ENCODE results near the gene IRX4.
"Not testable (repeated sequence)": the region's sequence is repeated elsewhere in the genome, so short reads cannot be mapped to it uniquely, and the experiment has no call there.

IRX4 gene

GRCh38 chr5:1877103-1878049 is 5.3 kb downstream of the IRX4 start:
- no peak for ATAC-seq

DNA sequence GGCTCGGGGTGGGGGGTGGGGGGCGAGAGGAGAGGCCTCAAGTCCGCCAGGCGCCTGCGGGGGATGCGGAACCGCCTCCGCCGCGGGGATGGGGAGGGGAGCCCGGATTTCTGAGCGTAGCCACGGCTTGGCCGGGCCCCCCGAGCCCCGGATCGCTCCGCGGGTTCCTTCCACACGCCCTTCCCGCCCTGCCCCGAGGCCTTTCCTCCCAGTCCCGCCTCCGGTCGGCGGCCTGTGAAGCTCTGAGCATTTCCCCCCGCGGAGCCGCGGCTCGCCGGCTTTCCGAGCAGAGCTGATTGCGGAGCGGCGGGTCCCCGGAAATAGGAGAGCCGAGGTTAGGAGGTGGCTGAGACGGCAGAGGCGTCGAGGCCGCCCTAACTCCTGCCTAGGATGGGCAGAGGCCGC is 6.1 kb downstream of the IRX4 start:
- no peak for ATAC-seq

- ATAC-seq: no peak
Observed at GRCh38 chr5:1875843-1876659, 6.7 kb downstream of the IRX4 start.

GRCh38 chr5:1875281-1875842 is 7.4 kb downstream of the IRX4 start:
- no peak for ATAC-seq

GRCh38 chr5:1874771-1875220 is 7.9 kb downstream of the IRX4 start:
- ATAC-seq: no peak

DNA sequence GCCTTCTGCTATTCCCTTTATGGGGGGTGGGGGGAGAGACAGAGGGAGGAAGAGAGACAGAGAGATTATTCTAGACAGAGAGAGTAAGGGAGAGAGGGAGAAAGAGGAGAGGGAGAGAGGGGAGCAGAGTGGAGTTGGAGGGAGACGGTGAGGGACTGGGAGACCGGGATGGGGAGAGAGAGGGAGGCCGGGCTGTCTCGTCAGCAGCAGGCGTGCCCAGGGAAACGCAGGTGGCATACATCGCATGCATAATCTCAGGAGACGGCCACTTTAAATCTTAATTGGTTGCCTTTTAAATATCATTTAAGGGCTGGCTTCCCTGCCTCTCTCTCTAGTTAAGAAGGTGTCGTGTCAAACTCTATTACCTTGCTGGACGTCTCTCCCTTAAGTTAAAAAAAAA is 8.4 kb downstream of the IRX4 start:
- ATAC-seq: no peak

- ATAC-seq: no peak
Observed at GRCh38 chr5:1873243-1873959, 9.3 kb downstream of the IRX4 start.

GRCh38 chr5:1871441-1871840 is 11.3 kb downstream of the IRX4 start:
- no peak for ATAC-seq

- not testable (repeated sequence) for ATAC-seq
Observed at GRCh38 chr5:1870435-1871272, 12.1 kb downstream of the IRX4 start.

DNA sequence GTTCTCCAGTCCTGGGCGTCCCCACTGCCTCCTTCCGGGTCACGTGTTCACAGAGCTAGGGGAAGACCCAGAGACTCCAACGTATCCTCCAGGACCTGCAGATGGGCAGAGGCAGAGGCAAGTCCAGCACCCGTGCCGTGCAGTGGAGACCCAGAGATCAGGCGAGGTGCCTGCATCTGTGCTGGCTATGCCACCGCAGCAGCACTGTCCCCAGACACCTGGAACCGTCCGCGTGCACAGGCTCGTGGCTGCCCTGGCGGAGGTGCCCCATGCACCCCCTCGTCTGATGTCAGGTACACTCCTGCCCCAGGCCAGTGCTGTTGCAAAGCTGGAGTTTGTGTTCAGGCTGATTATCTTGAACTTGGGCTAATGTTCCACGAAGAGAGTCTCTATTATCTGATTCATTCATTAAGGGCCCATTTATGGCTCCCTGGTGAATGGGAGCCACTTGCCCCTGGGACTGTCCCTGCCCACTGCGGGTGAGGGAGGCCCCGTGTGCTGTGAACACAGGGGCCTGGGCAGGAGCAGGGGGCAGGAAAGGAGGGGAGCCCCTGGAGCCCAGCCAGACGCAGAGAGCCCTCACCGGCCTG is 13.7 kb downstream of the IRX4 start:
- no peak for ATAC-seq

- ATAC-seq: no peak
Observed at GRCh38 chr5:1867815-1868143, 14.9 kb downstream of the IRX4 start.

GRCh38 chr5:1867114-1867814 is 15.5 kb downstream of the IRX4 start:
- no peak for ATAC-seq

GRCh38 chr5:1865948-1866347 is 16.8 kb downstream of the IRX4 start:
- ATAC-seq: no peak

- no peak for ATAC-seq
Observed at GRCh38 chr5:1865486-1865885, 17.2 kb downstream of the IRX4 start.

- ATAC-seq: no peak
Observed at GRCh38 chr5:1864896-1865440, 17.8 kb downstream of the IRX4 start.

DNA sequence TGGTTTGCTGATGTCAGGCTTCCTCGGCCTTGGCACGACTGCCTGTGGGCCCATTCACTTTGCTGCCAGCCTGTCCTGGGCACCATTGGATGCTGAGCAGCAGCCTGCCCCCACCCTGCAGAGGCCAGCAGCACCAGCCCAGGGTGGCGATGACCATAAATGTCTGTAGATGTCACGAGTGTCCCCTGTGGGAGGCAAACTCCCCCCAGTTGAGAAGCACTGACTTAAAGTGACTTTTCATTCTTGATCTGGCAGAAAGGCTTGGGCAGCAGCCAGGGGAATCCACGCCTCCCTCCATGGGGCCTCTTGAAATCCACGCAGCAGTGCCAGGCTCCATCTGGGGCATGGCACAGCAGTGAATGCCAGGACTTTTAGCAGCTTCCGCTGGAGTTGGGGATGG is 21.8 kb downstream of the IRX4 start:
- ATAC-seq: no peak

DNA sequence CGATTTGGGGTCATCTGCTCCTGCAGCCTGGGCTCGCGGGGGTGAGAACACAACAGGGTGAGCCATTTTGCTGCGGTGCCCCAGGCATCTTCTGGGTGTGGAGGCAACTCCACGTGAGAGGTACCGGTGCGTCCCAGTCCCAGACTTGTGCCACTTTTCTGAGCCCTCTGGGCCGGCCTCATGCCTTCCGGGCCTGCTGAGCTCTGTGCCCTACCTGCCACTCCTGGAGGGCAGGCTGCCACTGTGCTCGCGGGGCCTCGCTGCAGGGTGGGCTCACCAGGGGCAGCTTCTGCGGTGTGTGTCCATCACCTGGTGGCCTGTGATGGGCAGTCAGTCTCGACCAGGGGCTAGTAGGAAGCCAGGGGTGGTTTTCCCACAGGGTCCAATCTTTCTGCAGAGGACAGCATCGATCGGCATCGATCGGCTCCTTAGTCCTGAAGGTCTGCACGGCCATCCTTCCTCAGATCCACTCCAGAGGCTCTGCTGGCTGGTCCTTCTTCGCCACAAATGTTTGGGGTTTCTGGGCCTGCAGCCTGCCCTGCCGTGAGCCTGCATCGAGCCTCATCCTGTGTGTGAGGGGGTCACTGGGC is 22.6 kb downstream of the IRX4 start:
- no peak for ATAC-seq

- ATAC-seq: no peak
Observed at GRCh38 chr5:1859099-1859498, 23.6 kb downstream of the IRX4 start.

- no peak for ATAC-seq
Observed at GRCh38 chr5:1858436-1858835, 24.3 kb downstream of the IRX4 start.

- no peak for ATAC-seq
Observed at GRCh38 chr5:1857256-1857600, 25.5 kb downstream of the IRX4 start.
